Stimulated activated CD8-positive, alpha-beta memory T cell treated with anti-CD3 and anti-CD28 coated beads, Interleukin-7, amount 100 ng/mL, for 48 hours (primary cell): ENCODE results near the gene SNX13.
A peak's percentile ranks its signal among the peaks of the same experiment; 100 is the strongest.

ENCODE experiments used
- DNase-seq, 2 donors: peaks; one replicate each; pipeline ENCODE4 v3.0.0-alpha.2; 2020; ENCODE audit warnings: low read depth in 1 of 2; ENCODE audit errors: extremely low read depth in 1 of 2

The SNX13 gene

GRCh38 chr7:17946591-17946990, 6.3 kb upstream of the SNX13 start:
- no peak for DNase-seq

- DNase-seq: no peak
These were observed 4.4 kb upstream of the SNX13 start for GRCh38 chr7:17944720-17945119.

- DNase-seq: no peak
These were observed 2.7 kb upstream of the SNX13 start for GRCh38 chr7:17943006-17943405.

- DNase-seq: no peak
These were observed 1.9 kb upstream of the SNX13 start for GRCh38 chr7:17942231-17942630.

- DNase-seq: no peak
These were observed 697 bp upstream of the SNX13 start for GRCh38 chr7:17940951-17941431.

GRCh38 chr7:17939606-17940301, 540 bp downstream of the SNX13 start:
- peak in 1 of 2 donors; percentile 27 for DNase-seq

GRCh38 chr7:17939211-17939605, 1.1 kb downstream of the SNX13 start:
- DNase-seq: no peak

- DNase-seq: no peak
These were observed 2.7 kb downstream of the SNX13 start for GRCh38 chr7:17937506-17938120.

- no peak for DNase-seq
These were observed 4.0 kb downstream of the SNX13 start for GRCh38 chr7:17936321-17936720.

GRCh38 chr7:17934612-17935240, 5.6 kb downstream of the SNX13 start:
- DNase-seq: no peak

- DNase-seq: no peak
These were observed 6.2 kb downstream of the SNX13 start for GRCh38 chr7:17934094-17934493.

GRCh38 chr7:17932770-17933169, 7.5 kb downstream of the SNX13 start:
- no peak for DNase-seq

- DNase-seq: no peak
These were observed 9.2 kb downstream of the SNX13 start for GRCh38 chr7:17931069-17931468.

GRCh38 chr7:17930546-17930945, 9.7 kb downstream of the SNX13 start:
- no peak for DNase-seq

GRCh38 chr7:17929647-17930395, 10.5 kb downstream of the SNX13 start:
- no peak for DNase-seq

GRCh38 chr7:17928055-17928454, 12.2 kb downstream of the SNX13 start:
- DNase-seq: no peak

- DNase-seq: no peak
These were observed 18.4 kb downstream of the SNX13 start for GRCh38 chr7:17921857-17922416.

- DNase-seq: no peak
These were observed 22.5 kb downstream of the SNX13 start for GRCh38 chr7:17917842-17918241.

GRCh38 chr7:17916786-17917185, 23.5 kb downstream of the SNX13 start:
- DNase-seq: no peak

GRCh38 chr7:17915796-17916195, 24.5 kb downstream of the SNX13 start:
- no peak for DNase-seq

GRCh38 chr7:17915168-17915567, 25.1 kb downstream of the SNX13 start:
- DNase-seq: no peak
